K562 (cell line): ENCODE data around the gene REEP2. TPM values are rescaled to one million over a fixed set of nuclear protein-coding genes. Genes with fewer than 3 reads are reported as not detected.

Source experiments
- C11orf30 ChIP-seq: fragments of 450-650 bp; IDR thresholded peaks from 2 replicates; pipeline ENCODE4 v1.6.1; 2016; ENCODE audit warnings: low read depth, mild to moderate bottlenecking
- CC2D1A ChIP-seq: fragments of 450-650 bp; IDR thresholded peaks from 2 replicates; pipeline ENCODE4 v1.6.1; 2017; ENCODE audit warnings: mild to moderate bottlenecking
- CGGBP1 ChIP-seq: fragments of 250-450 bp; sonication (Bioruptor Pico); IDR thresholded peaks from 2 replicates; pipeline ENCODE4 v1.9.0; 2021; ENCODE audit warnings: mild to moderate bottlenecking
- EP400 ChIP-seq: fragments of 450-650 bp; IDR thresholded peaks from 2 replicates; pipeline ENCODE4 v1.6.1; 2017; ENCODE audit warnings: antibody characterized with exemption, mild to moderate bottlenecking, moderate library complexity
- ETV6 ChIP-seq, 3 experiments: fragments of 150-350 bp in 1 of 3; sonication (generic) in 1 of 3; formaldehyde crosslinking in 1 of 3; IDR thresholded peaks; 2 replicates each; pipeline versions ENCODE4 v1.6.1 to v1.8.0; 2014 to 2022; ENCODE audit warnings: borderline replicate concordance in 2 of 3, low read depth in 2 of 3, antibody characterized with exemption in 1 of 3, low read length in 1 of 3, mild to moderate bottlenecking in 1 of 3, missing genetic modification reagents in 1 of 3
- FOXM1 ChIP-seq, 2 experiments: fragments of 450-650 bp in 1 of 2; sonication (generic) in 1 of 2; formaldehyde crosslinking in 1 of 2; IDR thresholded peaks; 2 replicates each; pipeline versions ENCODE4 v1.6.1 to v1.9.0; 2017 to 2022; ENCODE audit warnings: low read depth in 2 of 2, mild to moderate bottlenecking in 2 of 2, missing genetic modification reagents in 1 of 2, moderate library complexity in 1 of 2
- LCOR ChIP-seq: sonication (generic); formaldehyde crosslinking; IDR thresholded peaks from 2 replicates; pipeline ENCODE4 v1.8.0; 2022; ENCODE audit warnings: mild to moderate bottlenecking, missing genetic modification reagents
- LEF1 ChIP-seq: fragments of 450-650 bp; IDR thresholded peaks from 2 replicates; pipeline ENCODE4 v1.6.1; 2016; ENCODE audit warnings: mild to moderate bottlenecking
- MCM5 ChIP-seq: fragments of 450-650 bp; IDR thresholded peaks from 2 replicates; pipeline ENCODE4 v1.6.1; 2016; ENCODE audit warnings: low read depth
- PHF20 ChIP-seq: fragments of 450-650 bp; IDR thresholded peaks from 2 replicates; pipeline ENCODE4 v1.6.1; 2018; ENCODE audit not compliant: partially characterized antibody
- SOX6 ChIP-seq: fragments of 450-650 bp; IDR thresholded peaks from 2 replicates; pipeline ENCODE4 v1.6.1; 2014; ENCODE audit warnings: mild to moderate bottlenecking
- SRF ChIP-seq, 2 experiments: fragments of 250-450, 450-650 bp in 1 of 2; sonication (Bioruptor Pico) in 1 of 2; sonication (generic) in 1 of 2; formaldehyde crosslinking; IDR thresholded peaks; 2 replicates each; pipeline versions ENCODE4 v1.5.0 to v1.5.1; 2020 to 2022; ENCODE audit warnings: mild to moderate bottlenecking in 1 of 2, missing genetic modification reagents in 1 of 2
- TAF1 ChIP-seq: IDR thresholded peaks from 2 replicates; pipeline ENCODE4 v1.6.1; 2011; ENCODE audit warnings: mild to moderate bottlenecking, low read length, moderate library complexity; ENCODE audit not compliant: insufficient read depth, control insufficient read depth, severe bottlenecking; ENCODE audit errors: extremely low read depth
- TAF7 ChIP-seq: fragments of 450-650 bp; IDR thresholded peaks from 2 replicates; pipeline ENCODE4 v1.6.1; 2016; ENCODE audit warnings: missing genetic modification characterization, missing compliant biosample characterization
- TEAD4 ChIP-seq, 2 experiments: sonication (generic) in 1 of 2; formaldehyde crosslinking in 1 of 2; IDR thresholded peaks; 2 replicates each; pipeline versions ENCODE4 v1.6.1 to v1.8.0; 2012 to 2022; ENCODE audit warnings: borderline replicate concordance in 1 of 2, inconsistent platforms in 1 of 2, low read length in 1 of 2, mild to moderate bottlenecking in 1 of 2, missing genetic modification reagents in 1 of 2
- XRCC5 ChIP-seq: fragments of 200-400 bp; formaldehyde crosslinking; IDR thresholded peaks from 2 replicates; pipeline ENCODE4 v1.6.1; 2017; ENCODE audit warnings: low read depth, mild to moderate bottlenecking, low read length
- YY1 ChIP-seq, 3 experiments: IDR thresholded peaks; 2 replicates each; pipeline ENCODE4 v1.6.1; 2011; ENCODE audit warnings: low read length in 2 of 3, mild to moderate bottlenecking in 2 of 3, moderate library complexity in 2 of 3, borderline replicate concordance in 1 of 3, control low read depth in 1 of 3, low read depth in 1 of 3; ENCODE audit not compliant: insufficient read depth in 3 of 3, insufficient replicate concordance in 2 of 3, control insufficient read depth in 1 of 3, insufficient read length in 1 of 3; ENCODE audit errors: extremely low read depth in 1 of 3
- ZBTB7A ChIP-seq: IDR thresholded peaks from 2 replicates; pipeline ENCODE4 v1.6.1; 2011; ENCODE audit warnings: low read depth, mild to moderate bottlenecking, low read length, moderate library complexity, borderline replicate concordance; ENCODE audit not compliant: control insufficient read depth
- ZNF507 ChIP-seq: conservative IDR thresholded peaks from 2 replicates; pipeline ENCODE4 v1.6.1; 2017; ENCODE audit warnings: missing genetic modification characterization, missing compliant biosample characterization
- ZNF644 ChIP-seq: fragments of 200-800 bp; sonication (Bioruptor generic); IDR thresholded peaks from 2 replicates; pipeline ENCODE4 v1.6.1; 2016; ENCODE audit warnings: low read depth, missing genetic modification characterization, missing compliant biosample characterization
- polyA plus RNA-seq, 8 experiments: library from polyadenylated mRNA; depleted of rRNA in 4 of 8; stranded (reverse) in 5 of 8; unstranded in 3 of 8; fragments of >200 nt; fragmentation: Nextera tagmentation in 2 of 8; fragmentation: Illumina TruSeq in 1 of 8; extraction: Ambion mirVana in 2 of 8; extraction: Trizol in 1 of 8; gene quantifications; 2 replicates each; pipeline versions ENCODE4 v1.2.1 to v1.2.3, GENCODE V29; 2011 to 2014; ENCODE audit warnings: inconsistent platforms in 1 of 8, missing spikeins in 1 of 8
- total RNA-seq, 7 experiments: library from RNA; depleted of rRNA in 6 of 7; stranded (reverse); fragments of >200 nt in 6 of 7; fragmentation: Illumina TruSeq in 2 of 7; extraction: Trizol in 2 of 7; gene quantifications; 2 replicates each; pipeline versions ENCODE4 v1.2.1 to v1.2.3, GENCODE V29; 2011 to 2021; ENCODE audit warnings: low replicate concordance in 1 of 7
- TF ChIP-seq, protein P1 (sequence below): sonication (generic); formaldehyde crosslinking; IDR thresholded peaks from 2 replicates; pipeline ENCODE4 v1.8.0; 2023; ENCODE audit warnings: mild to moderate bottlenecking, missing genetic modification reagents
- TF ChIP-seq, protein P2 (sequence below), 2 experiments: fragments of 450-650 bp; IDR thresholded peaks; 2 replicates each; pipeline ENCODE4 v1.6.1; 2016

REEP2 gene
- total and polyA plus RNA-seq, 9 of the 15 experiments (the other 6 are each of a cell fraction or from before 2014, with no cell fraction given), result 0.03 to 1.1 (median 0.12) TPM; not detected in 1

- TF ChIP-seq CGGBP1 (CRISPR knock-in tag) (no peak), ETV6 (IDR thresholded peaks at IDR 0.05; ENCODE audit: borderline replicate concordance in 1 of 2, low read depth in 2 of 2, low read length in 1 of 2) (peak in 1 of 2 experiments; percentile 7; a peak in 1 of 4 replicates), ETV6 (CRISPR knock-in tag; IDR thresholded peaks at IDR 0.05; ENCODE audit: borderline replicate concordance) (no peak), ZBTB7A (no peak), MCM5 (no peak), ZNF644 (tag) (no peak), TEAD4 (IDR thresholded peaks at IDR 0.05; ENCODE audit: low read length) (peak; percentile 4), TEAD4 (CRISPR knock-in tag; IDR thresholded peaks at IDR 0.05; ENCODE audit: borderline replicate concordance) (no peak), TAF7 (tag) (no peak), FOXM1 (IDR thresholded peaks at IDR 0.05; ENCODE audit: low read depth) (no peak), FOXM1 (CRISPR knock-in tag; IDR thresholded peaks at IDR 0.05; ENCODE audit: low read depth) (0 out of 2 replicates have a peak, but pooled peaks have one; percentile 23), LEF1 (peak; percentile 44; the same call in 1 of the 2 replicates), YY1 (IDR thresholded peaks at IDR 0.05; ENCODE audit: borderline replicate concordance in 1 of 3, control insufficient read depth in 1 of 3, extremely low read depth in 1 of 3, insufficient read depth in 3 of 3, insufficient read length in 1 of 3, insufficient replicate concordance in 2 of 3, low read depth in 1 of 3, low read length in 2 of 3) (peak in 2 of 3 experiments; percentile 12 to 61), C11orf30 (no peak), EP400 (peak; percentile 16; the same call in 1 of the 2 replicates), XRCC5 (no peak; the same call in 1 of the 2 replicates), TAF1 (peak; percentile 14), ZNF507 (tag) (no peak), SOX6 (no peak), CC2D1A (no peak), LCOR (CRISPR knock-in tag) (0 out of 2 replicates have a peak, but pooled peaks have one; percentile 6), PHF20 (no peak), SRF (CRISPR knock-in tag; IDR thresholded peaks at IDR 0.05) (no peak)
- TF ChIP-seq, protein P1, sequence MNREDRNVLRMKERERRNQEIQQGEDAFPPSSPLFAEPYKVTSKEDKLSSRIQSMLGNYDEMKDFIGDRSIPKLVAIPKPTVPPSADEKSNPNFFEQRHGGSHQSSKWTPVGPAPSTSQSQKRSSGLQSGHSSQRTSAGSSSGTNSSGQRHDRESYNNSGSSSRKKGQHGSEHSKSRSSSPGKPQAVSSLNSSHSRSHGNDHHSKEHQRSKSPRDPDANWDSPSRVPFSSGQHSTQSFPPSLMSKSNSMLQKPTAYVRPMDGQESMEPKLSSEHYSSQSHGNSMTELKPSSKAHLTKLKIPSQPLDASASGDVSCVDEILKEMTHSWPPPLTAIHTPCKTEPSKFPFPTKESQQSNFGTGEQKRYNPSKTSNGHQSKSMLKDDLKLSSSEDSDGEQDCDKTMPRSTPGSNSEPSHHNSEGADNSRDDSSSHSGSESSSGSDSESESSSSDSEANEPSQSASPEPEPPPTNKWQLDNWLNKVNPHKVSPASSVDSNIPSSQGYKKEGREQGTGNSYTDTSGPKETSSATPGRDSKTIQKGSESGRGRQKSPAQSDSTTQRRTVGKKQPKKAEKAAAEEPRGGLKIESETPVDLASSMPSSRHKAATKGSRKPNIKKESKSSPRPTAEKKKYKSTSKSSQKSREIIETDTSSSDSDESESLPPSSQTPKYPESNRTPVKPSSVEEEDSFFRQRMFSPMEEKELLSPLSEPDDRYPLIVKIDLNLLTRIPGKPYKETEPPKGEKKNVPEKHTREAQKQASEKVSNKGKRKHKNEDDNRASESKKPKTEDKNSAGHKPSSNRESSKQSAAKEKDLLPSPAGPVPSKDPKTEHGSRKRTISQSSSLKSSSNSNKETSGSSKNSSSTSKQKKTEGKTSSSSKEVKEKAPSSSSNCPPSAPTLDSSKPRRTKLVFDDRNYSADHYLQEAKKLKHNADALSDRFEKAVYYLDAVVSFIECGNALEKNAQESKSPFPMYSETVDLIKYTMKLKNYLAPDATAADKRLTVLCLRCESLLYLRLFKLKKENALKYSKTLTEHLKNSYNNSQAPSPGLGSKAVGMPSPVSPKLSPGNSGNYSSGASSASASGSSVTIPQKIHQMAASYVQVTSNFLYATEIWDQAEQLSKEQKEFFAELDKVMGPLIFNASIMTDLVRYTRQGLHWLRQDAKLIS (CRISPR knock-in tag), result peak; percentile 15; the same call in 1 of the 2 replicates
- TF ChIP-seq, protein P2, sequence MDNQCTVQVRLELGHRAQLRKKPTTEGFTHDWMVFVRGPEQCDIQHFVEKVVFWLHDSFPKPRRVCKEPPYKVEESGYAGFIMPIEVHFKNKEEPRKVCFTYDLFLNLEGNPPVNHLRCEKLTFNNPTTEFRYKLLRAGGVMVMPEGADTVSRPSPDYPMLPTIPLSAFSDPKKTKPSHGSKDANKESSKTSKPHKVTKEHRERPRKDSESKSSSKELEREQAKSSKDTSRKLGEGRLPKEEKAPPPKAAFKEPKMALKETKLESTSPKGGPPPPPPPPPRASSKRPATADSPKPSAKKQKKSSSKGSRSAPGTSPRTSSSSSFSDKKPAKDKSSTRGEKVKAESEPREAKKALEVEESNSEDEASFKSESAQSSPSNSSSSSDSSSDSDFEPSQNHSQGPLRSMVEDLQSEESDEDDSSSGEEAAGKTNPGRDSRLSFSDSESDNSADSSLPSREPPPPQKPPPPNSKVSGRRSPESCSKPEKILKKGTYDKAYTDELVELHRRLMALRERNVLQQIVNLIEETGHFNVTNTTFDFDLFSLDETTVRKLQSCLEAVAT (IDR thresholded peaks at IDR 0.05), result peak in 1 of 2 experiments; percentile 88
Measured at GRCh38 chr5:138467711-138468132, 28.9 kb downstream of the REEP2 start (continued).
